ENCODE results near the gene LEPR. TPM values are rescaled to one million over a fixed set of nuclear protein-coding genes. Genes with fewer than 3 reads are reported as not detected.
A peak's percentile ranks its signal among the peaks of the same experiment; 100 is the strongest.

LEPR gene
- total and polyA plus RNA-seq, 4 donors: 42.0 to 103 (median 72.7) TPM

DNA sequence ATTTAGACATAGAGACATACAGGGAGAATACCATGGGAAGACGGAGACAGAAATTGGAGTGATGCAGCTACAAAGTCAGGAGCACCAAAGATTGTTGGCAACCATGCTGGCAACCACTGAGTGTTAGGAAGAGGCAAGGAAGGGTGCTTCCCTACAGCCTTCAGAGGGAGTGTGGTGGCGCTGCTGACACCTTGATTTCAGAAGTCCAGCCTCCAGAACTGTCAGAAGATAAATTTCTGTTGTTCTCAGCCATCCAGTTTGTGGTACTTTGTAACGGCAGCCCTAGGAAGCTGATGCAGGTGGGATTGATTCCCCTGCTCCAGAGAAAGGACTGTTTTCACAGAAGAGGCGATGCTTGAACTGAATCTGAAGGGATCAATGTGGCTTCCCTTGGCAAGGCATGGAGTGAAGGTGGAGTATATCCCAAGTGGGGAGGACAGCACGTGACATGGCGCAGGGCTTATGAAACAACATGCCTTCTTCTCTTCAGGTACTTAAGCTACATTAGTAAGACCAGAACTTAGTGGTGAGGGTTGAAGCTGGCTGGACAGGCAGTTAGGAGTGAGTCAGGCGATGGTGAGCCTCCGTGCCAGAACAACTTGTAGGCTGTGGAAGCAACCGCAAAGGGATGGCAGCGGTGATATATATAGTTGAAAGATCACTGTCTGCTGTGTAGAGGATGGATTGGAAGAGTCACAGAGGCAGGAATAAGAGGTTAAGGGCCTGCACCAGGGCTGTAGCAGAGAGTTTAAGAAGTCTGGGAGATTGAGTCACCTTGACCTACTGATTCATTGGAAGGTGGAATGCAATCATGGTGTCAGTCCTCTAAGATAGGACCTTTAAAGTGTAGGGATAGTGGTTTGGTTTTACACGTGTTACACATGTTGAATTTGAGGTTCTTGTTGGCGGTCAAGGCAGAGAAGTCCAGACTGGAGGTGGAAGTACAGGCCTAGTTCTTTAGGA is 2.1 kb downstream of the LEPR start:
- H3K4me3 ChIP-seq (ENCODE audit: low read depth in 1 of 3, low read length in 3 of 3): peak overlapping the region in 2 of 3 donors; percentile 63 to 83
- H3K36me3 ChIP-seq (ENCODE audit: control insufficient read depth in 4 of 4, insufficient read depth in 3 of 4, low read depth in 1 of 4, low read length in 3 of 4): peaks cover 2 to 13% (median 11%) of the 10 kb centered on the region in 4 donors
- H3K4me1 ChIP-seq (ENCODE audit: control insufficient read depth in 4 of 4, insufficient read depth in 4 of 4, low read length in 3 of 4): peaks cover 0 to 19% (median 12%) of the 10 kb centered on the region in 4 donors
- H3K9me3 ChIP-seq (ENCODE audit: control insufficient read depth in 4 of 4, low read length in 3 of 4): no peaks in the 10 kb centered on the region
- H3K27ac ChIP-seq (ENCODE audit: low read depth in 1 of 2, low read length in 2 of 2): peak overlapping the region in 1 of 2 donors; percentile 13
- no peak overlapping the region for H3K9ac ChIP-seq (ENCODE audit: low read depth in 1 of 2, low read length in 2 of 2)
- TF ChIP-seq CTCF (IDR thresholded peaks at IDR 0.05; ENCODE audit: low read depth, low read length, missing input control): no peak
- TF ChIP-seq ATF3 (IDR thresholded peaks at IDR 0.05): no peak
- TF ChIP-seq, protein P1, sequence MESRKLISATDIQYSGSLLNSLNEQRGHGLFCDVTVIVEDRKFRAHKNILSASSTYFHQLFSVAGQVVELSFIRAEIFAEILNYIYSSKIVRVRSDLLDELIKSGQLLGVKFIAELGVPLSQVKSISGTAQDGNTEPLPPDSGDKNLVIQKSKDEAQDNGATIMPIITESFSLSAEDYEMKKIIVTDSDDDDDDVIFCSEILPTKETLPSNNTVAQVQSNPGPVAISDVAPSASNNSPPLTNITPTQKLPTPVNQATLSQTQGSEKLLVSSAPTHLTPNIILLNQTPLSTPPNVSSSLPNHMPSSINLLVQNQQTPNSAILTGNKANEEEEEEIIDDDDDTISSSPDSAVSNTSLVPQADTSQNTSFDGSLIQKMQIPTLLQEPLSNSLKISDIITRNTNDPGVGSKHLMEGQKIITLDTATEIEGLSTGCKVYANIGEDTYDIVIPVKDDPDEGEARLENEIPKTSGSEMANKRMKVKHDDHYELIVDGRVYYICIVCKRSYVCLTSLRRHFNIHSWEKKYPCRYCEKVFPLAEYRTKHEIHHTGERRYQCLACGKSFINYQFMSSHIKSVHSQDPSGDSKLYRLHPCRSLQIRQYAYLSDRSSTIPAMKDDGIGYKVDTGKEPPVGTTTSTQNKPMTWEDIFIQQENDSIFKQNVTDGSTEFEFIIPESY (IDR thresholded peaks at IDR 0.05): no peak
- no peak for TF ChIP-seq JUND (IDR thresholded peaks at IDR 0.05)
- TF ChIP-seq YY1 (IDR thresholded peaks at IDR 0.05): no peak
- TF ChIP-seq HNF4A (conservative IDR thresholded peaks at IDR 0.05): no peak
- no peak for TF ChIP-seq FOXA2 (IDR thresholded peaks at IDR 0.05)
- TF ChIP-seq RAD21 (IDR thresholded peaks at IDR 0.05): no peak
- TF ChIP-seq, protein P2, sequence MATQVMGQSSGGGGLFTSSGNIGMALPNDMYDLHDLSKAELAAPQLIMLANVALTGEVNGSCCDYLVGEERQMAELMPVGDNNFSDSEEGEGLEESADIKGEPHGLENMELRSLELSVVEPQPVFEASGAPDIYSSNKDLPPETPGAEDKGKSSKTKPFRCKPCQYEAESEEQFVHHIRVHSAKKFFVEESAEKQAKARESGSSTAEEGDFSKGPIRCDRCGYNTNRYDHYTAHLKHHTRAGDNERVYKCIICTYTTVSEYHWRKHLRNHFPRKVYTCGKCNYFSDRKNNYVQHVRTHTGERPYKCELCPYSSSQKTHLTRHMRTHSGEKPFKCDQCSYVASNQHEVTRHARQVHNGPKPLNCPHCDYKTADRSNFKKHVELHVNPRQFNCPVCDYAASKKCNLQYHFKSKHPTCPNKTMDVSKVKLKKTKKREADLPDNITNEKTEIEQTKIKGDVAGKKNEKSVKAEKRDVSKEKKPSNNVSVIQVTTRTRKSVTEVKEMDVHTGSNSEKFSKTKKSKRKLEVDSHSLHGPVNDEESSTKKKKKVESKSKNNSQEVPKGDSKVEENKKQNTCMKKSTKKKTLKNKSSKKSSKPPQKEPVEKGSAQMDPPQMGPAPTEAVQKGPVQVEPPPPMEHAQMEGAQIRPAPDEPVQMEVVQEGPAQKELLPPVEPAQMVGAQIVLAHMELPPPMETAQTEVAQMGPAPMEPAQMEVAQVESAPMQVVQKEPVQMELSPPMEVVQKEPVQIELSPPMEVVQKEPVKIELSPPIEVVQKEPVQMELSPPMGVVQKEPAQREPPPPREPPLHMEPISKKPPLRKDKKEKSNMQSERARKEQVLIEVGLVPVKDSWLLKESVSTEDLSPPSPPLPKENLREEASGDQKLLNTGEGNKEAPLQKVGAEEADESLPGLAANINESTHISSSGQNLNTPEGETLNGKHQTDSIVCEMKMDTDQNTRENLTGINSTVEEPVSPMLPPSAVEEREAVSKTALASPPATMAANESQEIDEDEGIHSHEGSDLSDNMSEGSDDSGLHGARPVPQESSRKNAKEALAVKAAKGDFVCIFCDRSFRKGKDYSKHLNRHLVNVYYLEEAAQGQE (IDR thresholded peaks at IDR 0.05): no peak
- no peak for TF ChIP-seq EGR1 (IDR thresholded peaks at IDR 0.05; ENCODE audit: low read depth in 2 of 2)
- TF ChIP-seq TAF1 (conservative IDR thresholded peaks at IDR 0.05): no peak
- no peak for DNase-seq (ENCODE audit: low spot score)
- WGBS: 95% methylated on average over 12 of the region's 12 CpGs
- no peaks in the 10 kb centered on the region for H3K27me3 ChIP-seq (ENCODE audit: control insufficient read depth in 4 of 4, insufficient read depth in 4 of 4, low read length in 3 of 4)

DNA sequence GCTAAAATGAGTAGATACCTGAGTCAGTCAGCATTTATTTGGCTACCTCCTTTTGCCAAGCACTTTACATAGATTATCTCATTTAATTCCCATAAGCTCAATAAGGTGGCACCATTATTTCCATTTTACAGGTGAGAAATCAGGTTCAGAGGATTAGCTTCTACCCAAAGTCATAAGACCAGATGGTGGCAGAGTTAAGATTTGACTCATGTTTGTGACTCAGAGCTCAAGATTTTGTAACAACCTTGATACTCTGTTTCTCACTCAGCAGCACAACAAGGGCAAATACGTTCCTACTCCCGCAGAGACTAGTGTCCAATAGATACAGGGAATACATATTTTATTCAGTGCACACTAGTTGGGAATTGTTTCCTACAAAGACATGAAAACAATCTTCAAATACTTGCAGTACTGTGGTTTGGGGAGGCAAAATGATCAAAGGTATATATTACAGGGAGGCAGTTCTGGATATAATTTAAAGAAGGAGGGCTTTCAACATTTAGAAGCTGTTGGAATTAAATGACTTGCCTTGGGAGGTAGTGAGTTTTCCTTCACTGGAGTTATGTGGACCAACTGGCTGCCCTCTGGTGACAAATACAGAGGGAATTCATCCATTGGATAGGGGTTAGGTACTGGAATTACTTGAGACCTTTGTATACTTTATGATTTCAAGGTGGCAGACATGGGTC is 3.6 kb downstream of the LEPR start:
- H3K9me3 ChIP-seq (ENCODE audit: control insufficient read depth in 4 of 4, low read length in 3 of 4): no peaks in the 10 kb centered on the region
- H3K9ac ChIP-seq (ENCODE audit: low read depth in 1 of 2, low read length in 2 of 2): no peak overlapping the region
- H3K27me3 ChIP-seq (ENCODE audit: control insufficient read depth in 4 of 4, insufficient read depth in 4 of 4, low read length in 3 of 4): no peaks in the 10 kb centered on the region
- DNase-seq (ENCODE audit: low spot score): no peak
- H3K27ac ChIP-seq (ENCODE audit: low read depth in 1 of 2, low read length in 2 of 2): no peak overlapping the region
- WGBS: 87% methylated on average over 2 of the region's 2 CpGs
- TF ChIP-seq, protein P1 (IDR thresholded peaks at IDR 0.05): no peak
- TF ChIP-seq RAD21 (IDR thresholded peaks at IDR 0.05) (no peak), NR2F2 (IDR thresholded peaks at IDR 0.05) (no peak), ATF3 (IDR thresholded peaks at IDR 0.05) (no peak), RXRA (IDR thresholded peaks at IDR 0.05) (no peak), EGR1 (IDR thresholded peaks at IDR 0.05; ENCODE audit: low read depth in 2 of 2) (no peak), CTCF (IDR thresholded peaks at IDR 0.05; ENCODE audit: low read depth, low read length, missing input control) (no peak), FOXA2 (IDR thresholded peaks at IDR 0.05) (no peak), GABPA (IDR thresholded peaks at IDR 0.05 in 1 of 2, conservative IDR thresholded peaks at IDR 0.05 in 1 of 2) (no peak), FOXA1 (IDR thresholded peaks at IDR 0.05) (no peak)
- no peak overlapping the region for H3K4me3 ChIP-seq (ENCODE audit: low read depth in 1 of 3, low read length in 3 of 3)
- H3K4me1 ChIP-seq (ENCODE audit: control insufficient read depth in 4 of 4, insufficient read depth in 4 of 4, low read length in 3 of 4): peaks cover 0 to 19% (median 12%) of the 10 kb centered on the region in 4 donors
- H3K36me3 ChIP-seq (ENCODE audit: control insufficient read depth in 4 of 4, insufficient read depth in 3 of 4, low read depth in 1 of 4, low read length in 3 of 4): peaks cover 2 to 18% (median 11%) of the 10 kb centered on the region in 4 donors

Data from liver (tissue), 9 donors.